Measurements from ENCODE around the gene KRTAP19-6.

Gene KRTAP19-6, protein sequence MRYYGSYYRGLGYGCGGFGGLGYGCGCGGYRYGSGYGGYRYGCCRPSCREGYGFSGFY

DNA sequence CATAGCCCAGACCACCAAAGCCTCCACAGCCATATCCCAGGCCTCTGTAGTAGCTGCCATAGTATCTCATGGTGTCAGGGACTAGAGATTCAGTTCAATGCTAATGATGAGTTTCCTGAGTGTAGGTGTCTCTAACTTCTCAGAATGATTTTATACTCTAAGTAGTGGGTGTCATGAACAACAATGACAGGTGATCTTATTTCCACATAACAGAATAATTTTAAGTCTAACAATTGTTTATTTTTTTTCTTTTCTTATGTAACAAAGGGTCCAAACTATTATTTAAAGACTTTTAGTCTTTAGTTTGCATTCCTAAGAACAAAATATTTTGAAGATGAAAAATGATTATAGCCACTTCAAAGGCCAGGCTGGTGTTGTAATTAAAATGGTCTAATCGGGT is at the start of gene KRTAP19-6:
TSS of gene KRTAP19-6 (minus strand) at position 101 of the 400 bp plus-strand sequence. CDS start at position 70, 31 bp downstream.
- no peak for DNase-seq

GRCh38 chr21:30590297-30590696 is 48.6 kb upstream of the KRTAP19-6 start, which contains the start of gene KRTAP22-2:
KRTAP22-2 (minus strand) TSS chr21:30590397.
- DNase-seq = no peak

GRCh38 chr21:30582870-30583269 is 41.2 kb upstream of the KRTAP19-6 start:
- no peak for DNase-seq

DNA sequence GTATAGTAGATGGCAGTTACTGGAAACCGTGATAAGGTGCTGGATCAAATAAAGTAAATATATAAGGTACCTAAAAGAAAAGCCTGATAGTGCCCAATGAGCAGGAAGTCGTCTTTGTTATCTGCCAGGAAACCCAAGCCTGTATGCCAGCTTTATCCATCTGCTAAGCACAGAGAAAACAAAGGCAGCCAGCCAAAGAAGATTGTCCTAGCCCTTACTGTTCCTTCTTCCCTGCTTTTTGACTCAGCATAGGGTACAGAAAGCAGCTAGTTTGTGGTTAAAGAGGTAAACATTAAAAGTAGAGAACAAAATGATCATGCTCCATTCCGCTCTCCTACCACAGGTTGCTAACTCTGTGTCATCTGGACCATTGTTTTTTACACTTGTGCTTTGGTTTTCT is 38.5 kb upstream of the KRTAP19-6 start:
- DNase-seq = no peak

DNA sequence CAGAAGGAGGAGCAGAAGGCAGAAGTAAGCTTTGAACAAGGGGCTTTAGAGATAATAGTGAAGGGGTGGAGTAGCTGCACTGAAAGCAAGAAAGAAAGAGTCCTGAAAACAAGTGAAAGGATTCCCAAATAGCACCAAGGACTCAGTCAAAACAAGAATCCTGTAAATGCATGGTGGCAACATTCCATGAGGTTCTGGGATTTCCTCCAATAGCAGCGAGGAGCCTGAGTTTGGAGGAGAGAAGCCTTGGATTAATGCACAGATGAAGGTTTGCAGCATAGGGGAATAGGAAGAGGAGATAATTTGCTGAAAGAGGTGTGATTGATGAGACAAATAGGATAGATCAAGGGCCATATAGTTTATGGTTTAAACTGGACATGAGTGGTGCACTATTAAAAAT is 37.7 kb upstream of the KRTAP19-6 start:
- no peak for DNase-seq

DNA sequence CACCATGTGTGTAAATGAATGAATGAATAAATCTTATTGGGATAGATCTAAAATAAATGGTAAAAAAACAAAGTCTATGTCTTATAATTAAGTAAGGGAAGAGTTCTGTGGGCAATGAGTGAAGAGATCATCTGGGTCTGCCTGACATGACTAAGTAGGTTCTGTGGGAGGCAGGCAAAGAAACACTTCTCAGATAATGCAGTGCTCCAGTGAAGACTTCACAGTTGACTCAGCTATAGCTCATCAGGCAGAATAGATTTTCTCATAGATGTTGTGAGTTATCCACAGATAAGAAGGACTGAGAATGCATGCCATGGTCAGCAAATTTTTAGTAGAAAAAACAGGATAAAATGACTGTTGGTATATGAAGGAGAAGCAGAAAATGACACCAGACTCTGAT is 36.1 kb upstream of the KRTAP19-6 start:
- DNase-seq = no peak

- peak in 1 of 3 experiments; percentile 17 for DNase-seq
These were observed 26.0 kb upstream of the KRTAP19-6 start for GRCh38 chr21:30567617-30568016.

DNA sequence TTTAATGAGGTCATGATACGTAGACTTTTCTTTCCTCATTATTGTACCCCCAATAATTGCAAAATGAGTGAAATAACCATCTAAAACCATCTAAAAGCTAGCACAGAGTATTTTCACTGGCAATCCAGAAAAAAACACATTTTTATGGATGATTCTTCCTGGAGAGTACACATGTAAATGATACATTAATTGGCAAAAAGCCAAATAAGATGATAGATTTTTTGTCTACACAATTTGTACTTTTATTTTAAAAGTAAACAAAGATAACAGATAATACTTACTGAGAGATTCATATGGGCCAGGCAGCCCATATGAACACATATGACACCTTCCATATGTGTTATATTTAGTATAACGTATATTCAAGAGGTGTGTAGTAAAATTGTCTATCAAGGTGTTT is 22.0 kb upstream of the KRTAP19-6 start:
- DNase-seq = no peak

DNA sequence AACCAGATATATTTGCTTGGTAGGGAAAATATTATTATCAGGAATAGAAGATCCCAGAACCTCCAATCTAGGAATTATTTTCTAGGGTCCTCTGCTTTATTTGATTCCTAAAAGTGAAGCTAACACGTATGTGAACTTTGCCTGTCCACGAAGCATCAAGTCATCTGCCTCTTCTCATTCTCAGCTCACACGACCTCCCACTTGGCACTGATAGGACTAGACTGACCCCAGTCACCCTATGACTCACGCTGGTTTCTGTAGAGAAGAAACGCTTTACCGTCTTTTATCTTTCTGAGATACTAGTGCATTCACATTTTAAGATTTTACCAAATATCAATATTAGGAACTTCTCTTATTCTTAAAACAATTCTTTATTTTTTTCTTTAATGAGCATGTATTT is 21.4 kb upstream of the KRTAP19-6 start:
- DNase-seq = no peak

DNA sequence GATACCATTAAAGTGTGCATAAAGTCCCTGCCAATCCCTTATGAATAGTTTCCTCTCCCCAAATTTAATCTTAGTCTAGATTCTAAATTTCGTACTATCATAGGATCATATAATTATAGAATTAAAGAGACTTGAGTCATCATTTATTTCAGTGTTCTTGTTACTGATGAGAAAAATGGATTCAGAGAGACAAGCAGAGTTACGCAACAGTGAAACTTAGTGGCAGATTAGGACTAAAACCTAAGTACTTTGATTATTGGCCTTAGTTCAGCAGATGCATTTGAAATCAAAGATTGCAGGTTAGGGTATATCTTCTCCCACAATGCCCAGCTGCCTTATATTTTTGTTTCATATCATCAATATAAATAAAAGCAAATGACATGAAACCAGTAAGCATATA is 20.3 kb upstream of the KRTAP19-6 start:
- DNase-seq = no peak

DNA sequence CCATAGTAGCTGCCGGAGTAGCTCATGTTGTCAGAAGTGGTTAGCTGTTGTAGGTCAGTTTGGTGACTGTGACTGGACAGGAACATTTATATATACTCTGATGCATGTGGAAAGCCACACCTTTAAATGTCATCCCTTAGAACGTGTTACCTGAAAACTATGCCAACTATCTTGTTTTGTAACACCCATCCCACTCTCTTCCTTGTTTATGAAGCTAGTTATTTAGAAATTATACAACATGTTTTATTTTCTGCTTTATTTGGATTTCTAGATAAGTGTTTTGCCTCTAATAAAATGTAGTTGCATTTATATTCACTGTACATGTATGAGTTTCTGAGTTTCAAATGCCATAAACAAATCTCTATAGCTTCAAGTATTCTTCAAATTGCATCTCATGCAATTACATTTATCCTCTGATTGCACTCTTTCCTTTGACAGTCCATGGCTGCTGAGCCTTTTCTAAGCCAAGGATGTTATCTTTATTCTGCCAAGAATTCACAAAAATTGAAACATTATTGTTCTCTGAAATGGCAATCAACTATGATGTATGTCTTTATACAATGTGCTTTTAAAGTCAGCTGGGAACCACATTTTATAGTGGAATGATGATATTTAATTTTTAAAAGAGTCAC is 19.7 kb upstream of the KRTAP19-6 start, which contains the start of gene KRTAP19-7:
TSS of gene KRTAP19-7 (minus strand) at position 51 of the 632 bp plus-strand sequence. CDS start at position 26, 25 bp downstream.
- no peak for DNase-seq

DNA sequence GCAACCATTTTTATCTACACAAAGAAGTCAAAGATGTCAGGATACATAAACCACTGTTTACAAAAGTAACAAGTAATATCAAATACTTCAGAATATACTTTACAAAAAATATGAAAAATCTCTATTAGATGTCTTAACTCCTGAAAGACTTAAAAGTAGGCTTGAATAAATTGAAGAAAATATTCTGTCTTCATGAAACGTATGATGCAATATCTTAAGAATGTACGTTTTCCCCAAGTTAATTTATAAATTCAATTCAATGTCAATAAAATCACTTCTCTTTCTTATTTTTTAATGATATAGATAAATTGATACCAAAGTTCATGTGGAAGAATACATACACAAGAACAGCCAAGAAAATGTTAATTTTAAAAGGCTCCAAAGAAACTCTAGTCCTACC is 13.4 kb upstream of the KRTAP19-6 start:
- no peak for DNase-seq

GRCh38 chr21:30552782-30553181 is 11.1 kb upstream of the KRTAP19-6 start:
- no peak for DNase-seq

DNA sequence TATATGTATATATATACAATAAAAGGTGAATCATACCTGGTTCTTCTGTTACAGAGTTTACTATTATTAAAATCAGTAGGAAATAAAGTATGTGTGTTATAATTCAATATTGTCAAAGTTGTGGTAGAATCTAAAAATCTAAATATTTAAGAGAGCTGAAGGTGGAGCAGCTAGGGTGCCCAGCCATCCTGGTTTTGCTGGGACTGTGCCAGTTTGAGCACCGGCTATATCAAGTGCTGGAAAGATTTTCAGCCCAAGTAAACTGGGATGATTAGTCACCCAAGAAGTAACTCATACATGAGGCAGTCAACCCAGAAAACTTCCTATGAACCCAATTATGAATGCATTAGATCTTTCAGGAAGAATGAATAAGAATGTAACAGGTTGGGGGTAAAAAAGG is 22.8 kb downstream of the KRTAP19-6 start:
- DNase-seq = no peak

- DNase-seq = peak in 1 of 3 experiments; percentile 34
These were observed 26.0 kb downstream of the KRTAP19-6 start for GRCh38 chr21:30515681-30516080.

DNA sequence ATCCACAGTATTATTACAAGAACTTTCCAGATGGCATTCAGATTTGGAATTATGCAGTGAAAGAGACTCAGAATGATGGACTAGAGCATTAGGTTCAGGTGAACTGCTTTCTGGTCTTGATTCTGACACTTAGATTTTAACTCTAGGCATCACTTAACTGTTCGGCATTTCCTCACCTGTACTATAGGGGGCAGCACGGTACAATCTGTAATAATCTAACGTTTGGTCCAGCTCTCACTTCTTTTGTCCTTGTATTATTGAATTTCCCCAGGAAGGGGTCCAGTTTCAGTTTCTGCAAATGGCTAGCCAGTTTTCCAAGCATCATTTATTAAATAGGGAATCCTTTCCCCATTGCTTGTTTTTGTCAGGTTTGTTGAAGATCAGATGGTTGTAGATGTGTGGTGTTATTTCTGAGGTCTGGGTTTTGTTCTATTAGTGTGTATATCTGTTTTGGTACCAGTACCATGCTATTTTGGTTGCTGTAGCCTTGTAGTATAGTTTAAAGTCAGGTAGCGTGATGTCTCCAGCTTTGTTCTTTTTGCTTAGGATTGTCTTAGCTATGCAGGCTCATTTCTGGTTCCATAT is 36.0 kb downstream of the KRTAP19-6 start:
- peak; percentile 3 to 73 (median 29) for DNase-seq

DNA sequence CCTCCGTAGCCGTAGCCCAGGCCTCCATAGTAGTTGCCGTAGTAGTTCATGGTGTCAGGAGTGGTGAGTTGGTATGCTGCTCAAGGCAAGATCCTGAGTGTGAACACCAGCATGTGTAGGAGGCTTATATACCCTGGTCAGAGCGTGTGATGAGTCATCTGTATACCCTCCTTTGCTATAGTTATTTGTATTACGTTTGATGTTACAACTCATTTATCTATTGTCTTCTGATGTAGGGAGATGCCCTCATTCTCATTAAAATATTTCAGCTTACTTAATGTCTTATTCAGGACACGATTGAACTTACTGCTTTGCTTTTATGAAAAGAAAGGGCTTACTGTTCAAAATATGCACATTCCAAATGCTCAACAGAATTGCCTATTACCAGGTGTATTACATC is 39.6 kb downstream of the KRTAP19-6 start, which contains the start of gene KRTAP19-5:
TSS of gene KRTAP19-5 (minus strand) at position 101 of the 400 bp plus-strand sequence. CDS start at position 50, 51 bp downstream.
- DNase-seq = no peak

GRCh38 chr21:30497065-30497464 is 44.6 kb downstream of the KRTAP19-6 start, which contains the start of gene KRTAP19-4:
KRTAP19-4 (minus strand) TSS chr21:30497165; CDS start chr21:30497110, 55 bp downstream.
- no peak for DNase-seq

GRCh38 chr21:30491963-30492428 is 49.7 kb downstream of the KRTAP19-6 start, which contains the start of gene KRTAP19-3:
KRTAP19-3 (minus strand) TSS chr21:30492013; CDS start chr21:30491957, 56 bp downstream.
- no peak for DNase-seq
